Muscle layer of colon (tissue), 2 donors: ENCODE results near the gene EEF1AKMT1.
"Not testable (repeated sequence)": the region's sequence is repeated elsewhere in the genome, so short reads cannot be mapped to it uniquely, and the experiment has no call there.

Experiments used
- H3K27ac ChIP-seq: one replicate; pipeline ENCODE4 v1.7.0; 2013; ENCODE audit warnings: low read depth, mild to moderate bottlenecking, low read length, moderate library complexity
- H3K27me3 ChIP-seq, 2 donors: one replicate each; pipeline ENCODE4 v1.7.0; 2013; ENCODE audit warnings: low read length in 2 of 2, mild to moderate bottlenecking in 2 of 2; ENCODE audit not compliant: insufficient read depth in 2 of 2, control insufficient read depth in 1 of 2
- H3K36me3 ChIP-seq: one replicate; pipeline ENCODE4 v1.7.0; 2013; ENCODE audit warnings: mild to moderate bottlenecking, low read length; ENCODE audit not compliant: insufficient read depth
- H3K4me1 ChIP-seq: one replicate; pipeline ENCODE4 v1.7.0; 2013; ENCODE audit warnings: mild to moderate bottlenecking, low read length; ENCODE audit not compliant: insufficient read depth
- H3K4me3 ChIP-seq, 2 donors: one replicate each; pipeline ENCODE4 v1.7.0; 2013; ENCODE audit warnings: low read length in 2 of 2, low read depth in 1 of 2, mild to moderate bottlenecking in 1 of 2, moderate library complexity in 1 of 2
- H3K9ac ChIP-seq: one replicate; pipeline ENCODE4 v1.7.0; 2013; ENCODE audit warnings: low read length
- H3K9me3 ChIP-seq: one replicate; pipeline ENCODE4 v1.7.0; 2013; ENCODE audit warnings: mild to moderate bottlenecking, low read length
- donor health status: abdominal sarcoma.
- donor health status: Adenocarcinoma of cecum.

EEF1AKMT1 gene

DNA sequence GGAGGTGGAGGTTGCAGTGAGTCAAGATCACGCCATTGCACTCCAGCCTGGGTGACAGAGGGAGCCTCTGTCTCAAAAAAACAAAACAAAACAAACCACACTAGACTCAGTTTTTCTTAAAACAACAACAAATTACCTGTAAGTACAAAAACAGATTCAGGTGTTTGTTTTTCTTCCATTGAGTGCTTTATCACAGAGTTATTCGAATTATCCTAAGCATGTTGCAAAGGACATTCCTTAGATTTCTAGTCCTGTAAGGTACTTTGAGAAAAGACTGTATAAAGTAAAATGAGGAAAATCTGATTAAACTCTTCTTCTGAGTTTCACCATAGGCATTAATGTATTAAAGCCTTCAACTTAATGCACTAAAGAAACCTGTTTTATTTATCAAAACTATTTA is 2.2 kb upstream of the EEF1AKMT1 start:
- no peak overlapping the region for H3K27ac ChIP-seq
- H3K36me3 ChIP-seq, result peaks cover 7% of the 10 kb centered on the region
- no peak overlapping the region for H3K9ac ChIP-seq
- H3K27me3 ChIP-seq, result no peaks in the 10 kb centered on the region
- peaks cover 8% of the 10 kb centered on the region for H3K4me1 ChIP-seq
- H3K9me3 ChIP-seq, result no peaks in the 10 kb centered on the region
- H3K4me3 ChIP-seq, result no peak overlapping the region

DNA sequence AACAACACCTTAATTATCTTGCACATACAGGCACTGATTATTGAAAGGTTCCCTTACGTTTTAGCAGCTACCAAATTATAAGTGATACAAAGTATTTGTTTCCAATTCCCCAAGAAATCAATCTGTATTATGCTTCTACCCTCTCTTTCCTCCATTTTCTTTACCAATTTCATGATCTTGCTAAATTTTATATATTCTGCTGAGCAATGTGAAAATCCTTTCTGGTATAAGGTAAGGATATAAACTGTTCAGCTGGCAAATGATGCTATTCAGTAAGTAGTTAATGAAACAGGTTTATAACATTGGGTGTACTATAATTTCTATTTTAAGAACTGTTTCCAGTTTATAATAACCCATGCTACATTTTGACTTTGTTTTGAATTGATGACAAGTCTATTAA is 985 bp upstream of the EEF1AKMT1 start:
- Histone ChIP-seq H3K27me3 (no peaks in the 10 kb centered on the region), H3K27ac (no peak overlapping the region), H3K4me1 (peaks cover 8% of the 10 kb centered on the region), H3K9ac (no peak overlapping the region), H3K4me3 (no peak overlapping the region), H3K9me3 (no peaks in the 10 kb centered on the region), H3K36me3 (peaks cover 8% of the 10 kb centered on the region)

DNA sequence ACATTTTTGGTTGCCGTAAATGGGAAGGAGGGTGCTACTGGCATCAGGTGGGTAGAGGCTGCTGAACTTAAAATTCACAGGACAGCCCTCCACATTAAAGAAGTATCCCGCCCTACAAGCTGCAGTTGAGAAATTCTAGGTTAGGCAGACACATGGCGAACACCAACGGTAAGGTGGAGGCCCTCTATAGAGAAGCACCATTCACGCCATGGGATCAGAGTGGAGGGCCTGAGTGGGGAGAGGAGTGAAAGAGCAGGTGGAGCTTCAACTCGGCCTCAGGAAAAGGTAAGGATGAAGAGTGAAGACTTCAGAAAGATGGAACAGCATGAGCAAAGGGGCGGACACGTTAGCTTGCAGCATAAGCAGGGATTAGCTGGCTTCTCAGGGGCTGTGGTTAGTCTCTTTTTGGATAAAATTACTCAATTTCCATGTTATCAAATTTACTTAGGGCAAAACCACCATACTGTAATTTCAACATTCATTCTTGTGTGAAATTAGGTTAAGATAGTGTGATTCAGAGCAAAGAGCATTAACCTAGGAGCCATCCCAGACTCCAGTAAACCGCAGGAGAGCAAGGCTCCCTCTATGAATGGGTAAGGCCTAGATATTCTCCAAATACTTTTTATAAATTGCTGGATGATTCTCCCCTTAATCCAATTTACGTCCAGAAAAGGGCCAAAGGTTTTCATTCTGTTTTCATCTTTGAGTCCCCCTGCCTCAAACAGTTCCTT is 1.2 kb downstream of the EEF1AKMT1 start:
- Histone ChIP-seq H3K9me3 (no peaks in the 10 kb centered on the region), H3K4me3 (peak overlapping the region; percentile 51 to 92), H3K9ac (peak overlapping the region; percentile 82), H3K4me1 (peaks cover 8% of the 10 kb centered on the region), H3K36me3 (peaks cover 8% of the 10 kb centered on the region), H3K27ac (peak overlapping the region; percentile 89), H3K27me3 (no peaks in the 10 kb centered on the region)

DNA sequence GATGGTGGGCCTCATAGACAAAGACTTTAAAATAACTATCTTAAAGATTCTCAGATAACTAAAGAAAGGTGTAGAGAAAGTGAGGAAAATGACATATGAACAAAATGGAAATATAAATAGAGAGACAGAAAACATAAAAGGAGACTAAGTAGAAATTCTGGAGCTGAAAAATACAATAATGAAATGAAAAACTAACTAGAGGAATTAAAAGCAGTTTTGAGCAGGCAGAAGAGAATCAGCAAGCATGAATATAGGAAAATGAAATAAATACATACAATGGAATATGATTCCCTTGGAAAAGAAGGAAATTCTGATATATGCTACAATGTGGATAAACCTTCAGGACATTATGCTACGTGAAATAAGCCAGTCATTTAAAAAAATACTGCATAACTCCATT is 3.9 kb downstream of the EEF1AKMT1 start:
- Histone ChIP-seq H3K9me3 (no peaks in the 10 kb centered on the region), H3K4me3 (no peak overlapping the region), H3K4me1 (peaks cover 8% of the 10 kb centered on the region), H3K27me3 (no peaks in the 10 kb centered on the region), H3K9ac (no peak overlapping the region), H3K36me3 (peaks cover 8% of the 10 kb centered on the region), H3K27ac (no peak overlapping the region)

DNA sequence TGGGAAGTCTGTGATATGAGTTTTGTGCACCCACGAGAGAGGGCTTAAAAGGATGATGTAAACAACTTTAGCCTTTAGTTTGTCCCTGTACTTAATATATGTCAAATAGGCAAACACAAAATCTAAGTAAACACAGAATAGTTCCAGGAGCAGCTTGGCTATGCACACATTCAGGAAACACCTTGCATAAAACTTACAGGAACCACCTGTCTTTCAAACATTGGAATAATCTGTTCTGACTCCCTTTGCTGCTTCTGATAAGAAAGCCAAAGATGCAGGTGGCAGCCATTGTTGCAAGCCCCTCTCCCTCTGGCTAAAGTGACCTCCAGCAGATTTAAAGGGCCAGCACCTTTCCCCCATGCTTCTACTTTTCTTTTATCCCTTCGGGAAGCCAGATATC is 4.7 kb downstream of the EEF1AKMT1 start:
- peaks cover 8% of the 10 kb centered on the region for H3K4me1 ChIP-seq
- H3K4me3 ChIP-seq, result no peak overlapping the region
- H3K9me3 ChIP-seq, result no peaks in the 10 kb centered on the region
- H3K27me3 ChIP-seq, result no peaks in the 10 kb centered on the region
- no peak overlapping the region for H3K27ac ChIP-seq
- peaks cover 8% of the 10 kb centered on the region for H3K36me3 ChIP-seq
- H3K9ac ChIP-seq, result no peak overlapping the region

DNA sequence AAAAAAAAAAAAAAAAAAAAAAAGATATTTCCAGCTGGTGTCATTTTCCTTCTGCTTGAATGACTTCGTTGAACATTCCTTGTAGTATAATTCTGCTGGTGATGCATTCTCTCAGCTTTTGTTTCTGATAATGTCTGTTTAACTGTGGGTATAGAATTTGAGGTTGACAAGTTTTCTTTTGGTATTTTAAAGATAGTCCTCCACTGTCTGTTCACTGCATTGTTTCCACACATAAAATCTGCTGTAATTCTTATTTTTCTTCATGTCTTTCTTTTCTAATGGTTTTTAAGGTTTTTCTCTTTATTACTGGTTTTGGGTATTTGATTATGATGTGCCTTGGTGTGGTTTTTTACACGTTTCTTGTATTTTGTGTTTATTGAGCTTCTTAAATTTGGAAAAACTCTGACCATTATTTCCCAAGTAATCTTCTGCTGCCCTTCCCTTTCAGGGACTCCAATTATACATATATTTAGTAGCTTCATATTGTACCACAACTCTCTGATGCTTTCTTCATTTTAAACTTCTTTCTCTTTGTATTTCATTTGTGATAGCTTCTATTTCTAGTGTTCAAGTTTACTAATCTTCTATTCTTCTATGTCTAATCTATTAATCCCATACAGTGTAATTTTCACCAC is 6.3 kb downstream of the EEF1AKMT1 start:
- H3K27ac ChIP-seq, result no peak overlapping the region
- peaks cover 8% of the 10 kb centered on the region for H3K36me3 ChIP-seq
- peaks cover 2% of the 10 kb centered on the region for H3K4me1 ChIP-seq

DNA sequence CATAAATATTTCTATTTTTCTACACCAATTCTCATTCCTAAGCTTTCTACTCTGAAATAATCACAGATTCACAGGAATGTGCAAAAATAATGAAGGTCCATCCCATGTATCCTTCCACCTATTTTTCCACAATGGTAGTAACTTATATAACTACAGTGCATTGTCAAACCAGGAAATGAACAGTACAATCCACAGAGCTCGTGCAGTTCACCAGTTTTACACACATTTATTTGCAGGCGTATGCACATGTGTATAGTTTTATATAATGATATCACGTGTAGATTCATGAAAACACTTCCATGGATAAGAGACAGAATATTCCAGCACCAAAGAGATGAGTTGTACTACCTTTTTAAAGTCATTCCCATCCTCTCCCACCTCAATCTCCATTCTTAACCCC is 12.9 kb downstream of the EEF1AKMT1 start:
- no peaks in the 10 kb centered on the region for H3K36me3 ChIP-seq

More for the DNA sequence above, 6.3 kb downstream of the EEF1AKMT1 start:
- Histone ChIP-seq H3K9ac (no peak overlapping the region), H3K9me3 (no peaks in the 10 kb centered on the region), H3K27me3 (no peaks in the 10 kb centered on the region), H3K4me3 (no peak overlapping the region)

DNA sequence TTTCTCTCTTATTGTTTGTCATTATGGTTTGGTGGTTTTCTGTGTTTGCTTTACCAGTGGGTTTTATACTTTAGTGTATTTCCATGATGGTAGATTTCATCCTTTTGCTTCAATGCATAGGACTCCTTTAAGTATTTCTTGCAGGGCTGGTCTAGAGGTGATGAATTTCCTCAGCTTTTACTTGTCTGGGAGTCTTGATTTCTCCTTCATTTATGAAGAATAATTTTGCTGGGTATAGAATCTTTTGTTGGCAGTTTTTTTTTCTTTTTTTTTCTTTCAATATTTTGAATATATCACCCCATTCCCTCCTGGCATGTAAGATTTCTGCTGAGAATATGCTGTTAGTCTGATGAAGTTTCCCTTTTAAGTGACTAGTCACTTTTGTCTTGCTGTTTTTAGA is 19.8 kb downstream of the EEF1AKMT1 start:
- no peak overlapping the region for H3K27ac ChIP-seq
- no peaks in the 10 kb centered on the region for H3K27me3 ChIP-seq
- no peaks in the 10 kb centered on the region for H3K36me3 ChIP-seq
- no peaks in the 10 kb centered on the region for H3K9me3 ChIP-seq
- no peaks in the 10 kb centered on the region for H3K4me1 ChIP-seq
- no peak overlapping the region for H3K4me3 ChIP-seq
- no peak overlapping the region for H3K9ac ChIP-seq

More for the DNA sequence above, 12.9 kb downstream of the EEF1AKMT1 start:
- no peaks in the 10 kb centered on the region for H3K9me3 ChIP-seq
- no peak overlapping the region for H3K27ac ChIP-seq
- no peaks in the 10 kb centered on the region for H3K4me1 ChIP-seq
- H3K27me3 ChIP-seq, result no peaks in the 10 kb centered on the region
- H3K9ac ChIP-seq, result no peak overlapping the region
- H3K4me3 ChIP-seq, result no peak overlapping the region

DNA sequence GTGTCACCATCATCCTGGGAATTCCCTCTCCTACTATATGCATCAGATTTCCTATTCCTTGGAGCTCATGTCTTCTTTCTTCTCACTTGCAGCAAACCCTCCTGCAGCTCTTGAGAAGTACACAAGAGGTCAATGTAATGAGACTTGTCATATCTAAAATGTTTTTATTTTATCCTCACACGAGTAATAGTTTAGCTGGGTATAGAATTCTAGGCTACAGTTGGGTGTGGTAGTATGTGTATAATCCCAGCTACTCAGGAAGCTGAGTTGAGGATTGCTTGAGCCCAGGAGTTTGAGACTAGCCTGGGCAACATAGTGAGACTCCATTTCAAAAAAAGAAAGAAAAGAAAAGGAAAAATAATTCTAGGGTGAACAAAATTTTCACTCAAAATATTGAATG is 24.4 kb downstream of the EEF1AKMT1 start:
- Histone ChIP-seq H3K9ac (no peak overlapping the region), H3K9me3 (no peaks in the 10 kb centered on the region), H3K27ac (no peak overlapping the region), H3K36me3 (no peaks in the 10 kb centered on the region), H3K4me3 (no peak overlapping the region), H3K27me3 (no peaks in the 10 kb centered on the region), H3K4me1 (no peaks in the 10 kb centered on the region)

DNA sequence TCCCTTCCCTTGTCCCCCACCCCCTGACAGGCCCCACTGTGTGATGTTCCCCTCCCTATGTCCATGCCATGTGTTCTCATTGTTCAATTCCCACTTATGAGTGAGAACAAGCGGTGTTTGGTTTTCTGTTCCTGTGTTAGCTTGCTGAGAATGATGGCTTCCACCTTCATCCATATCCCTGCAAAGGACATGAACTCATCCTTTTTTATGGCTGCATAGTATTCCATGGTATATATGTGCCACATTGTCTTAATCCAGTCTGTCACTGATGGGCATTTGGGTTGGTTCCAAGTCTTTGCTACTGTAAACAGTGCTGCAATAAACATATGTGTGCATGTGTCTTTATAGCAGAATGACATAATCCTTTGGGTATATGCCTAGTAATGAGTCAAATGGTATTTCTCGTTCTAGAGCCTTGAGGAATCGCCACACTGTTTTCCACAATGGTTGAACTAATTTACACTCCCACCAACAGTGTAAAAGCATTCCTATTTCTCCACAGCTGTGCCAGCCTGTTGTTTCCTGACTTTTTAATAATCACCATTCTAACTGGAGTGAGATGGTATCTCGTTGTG is 29.8 kb downstream of the EEF1AKMT1 start:
- H3K4me1 ChIP-seq, H3K9ac ChIP-seq, H3K36me3 ChIP-seq, H3K4me3 ChIP-seq, H3K27me3 ChIP-seq, H3K27ac ChIP-seq, H3K9me3 ChIP-seq: not testable (repeated sequence)

DNA sequence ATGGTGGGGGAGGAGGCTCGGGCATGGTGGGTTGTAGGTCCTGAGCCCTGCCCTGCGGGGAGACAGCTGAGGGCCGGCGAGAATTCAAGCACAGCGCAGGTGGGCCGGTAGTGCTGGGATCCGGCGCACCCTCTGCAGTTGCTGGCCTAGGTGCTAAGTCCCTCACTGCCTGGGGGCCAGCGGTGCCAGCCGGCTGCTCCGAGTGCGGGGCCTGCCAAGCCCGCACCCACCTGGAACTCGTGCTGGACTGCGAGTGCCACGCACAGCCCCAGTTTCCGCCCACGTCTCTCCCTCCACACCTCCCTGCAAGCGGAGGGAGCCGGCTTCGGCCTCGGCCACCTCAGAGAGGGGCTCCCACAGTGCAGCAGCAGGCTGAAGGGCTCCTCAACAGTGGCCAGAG is 33.7 kb downstream of the EEF1AKMT1 start:
- H3K4me1 ChIP-seq, result no peaks in the 10 kb centered on the region
- H3K9me3 ChIP-seq, result no peaks in the 10 kb centered on the region
- no peak overlapping the region for H3K27ac ChIP-seq
- H3K4me3 ChIP-seq, result no peak overlapping the region
- H3K27me3 ChIP-seq, result no peaks in the 10 kb centered on the region
- no peaks in the 10 kb centered on the region for H3K36me3 ChIP-seq
- H3K9ac ChIP-seq, result no peak overlapping the region
